ENCODE results near the gene SNX1. TPM values are rescaled to one million over a fixed set of nuclear protein-coding genes. Genes with fewer than 3 reads are reported as not detected.

The SNX1 gene
- total and polyA plus RNA-seq, 2 of the 13 experiments (the other 11 are each of a cell fraction or from before 2014, with no cell fraction given), result 29.3 to 60.1 TPM

DNA sequence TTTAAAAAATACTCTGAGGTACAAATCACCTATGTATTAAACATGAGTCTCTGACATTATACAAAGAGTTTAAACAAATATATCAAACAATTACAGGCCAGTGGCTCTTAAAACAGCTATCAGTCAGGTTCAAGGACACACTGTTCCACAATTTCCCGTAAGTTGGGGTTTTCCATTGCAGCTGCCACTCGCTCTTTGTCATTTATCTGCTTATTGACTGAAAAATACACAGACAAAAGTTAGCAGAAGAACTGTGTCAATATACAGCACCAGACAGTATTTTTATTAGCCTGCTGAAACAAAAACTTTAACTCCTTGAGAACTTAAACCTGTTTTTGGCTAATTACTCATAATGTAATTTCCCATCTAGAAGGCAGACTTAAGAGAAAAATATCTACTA lies 23.0 kb upstream of the SNX1 start (continued):
- TF ChIP-seq ZNF382 (CRISPR knock-in tag; IDR thresholded peaks at IDR 0.05; ENCODE audit: borderline replicate concordance) (no peak), ZNF446 (CRISPR knock-in tag; IDR thresholded peaks at IDR 0.05) (no peak), GATA4 (IDR thresholded peaks at IDR 0.05; ENCODE audit: borderline replicate concordance, low read depth) (peak; percentile 90; the same call in 1 of the 2 replicates), ZNF343 (CRISPR knock-in tag; IDR thresholded peaks at IDR 0.05) (no peak), ZNF589 (CRISPR knock-in tag; conservative IDR thresholded peaks at IDR 0.05) (0 out of 2 replicates have a peak, but pooled peaks have one; percentile 28), FOSL1 (CRISPR knock-in tag; IDR thresholded peaks at IDR 0.05; ENCODE audit: borderline replicate concordance) (no peak), RARA (CRISPR knock-in tag; IDR thresholded peaks at IDR 0.05) (peak; percentile 98), ZNF350 (CRISPR knock-in tag; IDR thresholded peaks at IDR 0.05; ENCODE audit: borderline replicate concordance, low read depth) (no peak), ZSCAN31 (CRISPR knock-in tag; IDR thresholded peaks at IDR 0.05; ENCODE audit: low read depth) (no peak), ZMYM4 (CRISPR knock-in tag; IDR thresholded peaks at IDR 0.05) (no peak), GABPB1 (CRISPR knock-in tag; IDR thresholded peaks at IDR 0.05) (0 out of 2 replicates have a peak, but pooled peaks have one; percentile 24), NFIC (IDR thresholded peaks at IDR 0.05; ENCODE audit: low read length) (peak; percentile 89; the same call in 1 of the 2 replicates), PHB2 (IDR thresholded peaks at IDR 0.05; ENCODE audit: partially characterized antibody) (no peak), ZNF720 (CRISPR knock-in tag; IDR thresholded peaks at IDR 0.05) (no peak), ZFP36 (IDR thresholded peaks at IDR 0.05; ENCODE audit: borderline replicate concordance, low read depth, low read length, partially characterized antibody) (no peak), NFIB (CRISPR knock-in tag; IDR thresholded peaks at IDR 0.05; ENCODE audit: borderline replicate concordance) (no peak), ARID2 (CRISPR knock-in tag; IDR thresholded peaks at IDR 0.05; ENCODE audit: borderline replicate concordance) (no peak), RBM22 (optimal IDR thresholded peaks at IDR 0.05; ENCODE audit: low read length) (no peak), ZNF792 (CRISPR knock-in tag; IDR thresholded peaks at IDR 0.05) (peak; percentile 76; the same call in 1 of the 2 replicates), PAWR (CRISPR knock-in tag; IDR thresholded peaks at IDR 0.05; ENCODE audit: borderline replicate concordance) (no peak), SMAD3 (CRISPR knock-in tag; IDR thresholded peaks at IDR 0.05) (peak; percentile 90)
- TF ChIP-seq, protein P1, sequence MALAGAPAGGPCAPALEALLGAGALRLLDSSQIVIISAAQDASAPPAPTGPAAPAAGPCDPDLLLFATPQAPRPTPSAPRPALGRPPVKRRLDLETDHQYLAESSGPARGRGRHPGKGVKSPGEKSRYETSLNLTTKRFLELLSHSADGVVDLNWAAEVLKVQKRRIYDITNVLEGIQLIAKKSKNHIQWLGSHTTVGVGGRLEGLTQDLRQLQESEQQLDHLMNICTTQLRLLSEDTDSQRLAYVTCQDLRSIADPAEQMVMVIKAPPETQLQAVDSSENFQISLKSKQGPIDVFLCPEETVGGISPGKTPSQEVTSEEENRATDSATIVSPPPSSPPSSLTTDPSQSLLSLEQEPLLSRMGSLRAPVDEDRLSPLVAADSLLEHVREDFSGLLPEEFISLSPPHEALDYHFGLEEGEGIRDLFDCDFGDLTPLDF (CRISPR knock-in tag; IDR thresholded peaks at IDR 0.05), result 0 out of 2 replicates have a peak, but pooled peaks have one; percentile 25
- TF ChIP-seq, protein P2, sequence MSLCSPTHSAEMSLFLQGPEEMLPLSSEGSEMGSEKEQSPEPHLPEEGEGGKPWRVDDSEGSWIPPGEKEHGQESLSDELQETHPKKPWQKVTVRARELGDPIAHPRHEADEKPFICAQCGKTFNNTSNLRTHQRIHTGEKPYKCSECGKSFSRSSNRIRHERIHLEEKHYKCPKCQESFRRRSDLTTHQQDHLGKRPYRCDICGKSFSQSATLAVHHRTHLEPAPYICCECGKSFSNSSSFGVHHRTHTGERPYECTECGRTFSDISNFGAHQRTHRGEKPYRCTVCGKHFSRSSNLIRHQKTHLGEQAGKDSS (CRISPR knock-in tag; IDR thresholded peaks at IDR 0.05; ENCODE audit: borderline replicate concordance, low read depth), result no peak
- TF ChIP-seq, protein P3, sequence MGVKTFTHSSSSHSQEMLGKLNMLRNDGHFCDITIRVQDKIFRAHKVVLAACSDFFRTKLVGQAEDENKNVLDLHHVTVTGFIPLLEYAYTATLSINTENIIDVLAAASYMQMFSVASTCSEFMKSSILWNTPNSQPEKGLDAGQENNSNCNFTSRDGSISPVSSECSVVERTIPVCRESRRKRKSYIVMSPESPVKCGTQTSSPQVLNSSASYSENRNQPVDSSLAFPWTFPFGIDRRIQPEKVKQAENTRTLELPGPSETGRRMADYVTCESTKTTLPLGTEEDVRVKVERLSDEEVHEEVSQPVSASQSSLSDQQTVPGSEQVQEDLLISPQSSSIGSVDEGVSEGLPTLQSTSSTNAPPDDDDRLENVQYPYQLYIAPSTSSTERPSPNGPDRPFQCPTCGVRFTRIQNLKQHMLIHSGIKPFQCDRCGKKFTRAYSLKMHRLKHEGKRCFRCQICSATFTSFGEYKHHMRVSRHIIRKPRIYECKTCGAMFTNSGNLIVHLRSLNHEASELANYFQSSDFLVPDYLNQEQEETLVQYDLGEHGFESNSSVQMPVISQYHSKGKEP (CRISPR knock-in tag; IDR thresholded peaks at IDR 0.05), result no peak
- TF ChIP-seq, protein P4, sequence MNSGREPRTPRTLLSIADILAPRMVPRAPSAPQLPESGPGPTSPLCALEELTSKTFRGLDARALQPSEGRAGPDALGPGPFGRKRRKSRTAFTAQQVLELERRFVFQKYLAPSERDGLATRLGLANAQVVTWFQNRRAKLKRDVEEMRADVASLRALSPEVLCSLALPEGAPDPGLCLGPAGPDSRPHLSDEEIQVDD (CRISPR knock-in tag; IDR thresholded peaks at IDR 0.05; ENCODE audit: borderline replicate concordance), result no peak
- TF ChIP-seq, protein P5, sequence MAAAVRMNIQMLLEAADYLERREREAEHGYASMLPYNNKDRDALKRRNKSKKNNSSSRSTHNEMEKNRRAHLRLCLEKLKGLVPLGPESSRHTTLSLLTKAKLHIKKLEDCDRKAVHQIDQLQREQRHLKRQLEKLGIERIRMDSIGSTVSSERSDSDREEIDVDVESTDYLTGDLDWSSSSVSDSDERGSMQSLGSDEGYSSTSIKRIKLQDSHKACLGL (CRISPR knock-in tag; IDR thresholded peaks at IDR 0.05), result no peak
- TF ChIP-seq, protein P6, sequence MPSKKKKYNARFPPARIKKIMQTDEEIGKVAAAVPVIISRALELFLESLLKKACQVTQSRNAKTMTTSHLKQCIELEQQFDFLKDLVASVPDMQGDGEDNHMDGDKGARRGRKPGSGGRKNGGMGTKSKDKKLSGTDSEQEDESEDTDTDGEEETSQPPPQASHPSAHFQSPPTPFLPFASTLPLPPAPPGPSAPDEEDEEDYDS (CRISPR knock-in tag; IDR thresholded peaks at IDR 0.05), result 0 out of 2 replicates have a peak, but pooled peaks have one; percentile 16

Measured in HepG2 (cell line).